DOHH2 (cell line): ENCODE results near the gene C16orf90.

Source experiments
- EZH2phosphoT487 ChIP-seq: fragments of 200-600 bp; sonication (generic); IDR thresholded peaks from 2 replicates; pipeline ENCODE4 v1.6.1; 2017; ENCODE audit warnings: borderline replicate concordance, mild to moderate bottlenecking, antibody characterized with exemption, low read length, moderate library complexity, mixed read lengths
- TF ChIP-seq, protein P1 (sequence below): fragments of 200-600 bp; sonication (generic); IDR thresholded peaks from one replicate; pipeline ENCODE4 v1.5.1; 2014; ENCODE audit warnings: antibody characterized with exemption, mild to moderate bottlenecking, low read depth, low read length; ENCODE audit not compliant: poor library complexity, severe bottlenecking

- TF ChIP-seq, protein P1, sequence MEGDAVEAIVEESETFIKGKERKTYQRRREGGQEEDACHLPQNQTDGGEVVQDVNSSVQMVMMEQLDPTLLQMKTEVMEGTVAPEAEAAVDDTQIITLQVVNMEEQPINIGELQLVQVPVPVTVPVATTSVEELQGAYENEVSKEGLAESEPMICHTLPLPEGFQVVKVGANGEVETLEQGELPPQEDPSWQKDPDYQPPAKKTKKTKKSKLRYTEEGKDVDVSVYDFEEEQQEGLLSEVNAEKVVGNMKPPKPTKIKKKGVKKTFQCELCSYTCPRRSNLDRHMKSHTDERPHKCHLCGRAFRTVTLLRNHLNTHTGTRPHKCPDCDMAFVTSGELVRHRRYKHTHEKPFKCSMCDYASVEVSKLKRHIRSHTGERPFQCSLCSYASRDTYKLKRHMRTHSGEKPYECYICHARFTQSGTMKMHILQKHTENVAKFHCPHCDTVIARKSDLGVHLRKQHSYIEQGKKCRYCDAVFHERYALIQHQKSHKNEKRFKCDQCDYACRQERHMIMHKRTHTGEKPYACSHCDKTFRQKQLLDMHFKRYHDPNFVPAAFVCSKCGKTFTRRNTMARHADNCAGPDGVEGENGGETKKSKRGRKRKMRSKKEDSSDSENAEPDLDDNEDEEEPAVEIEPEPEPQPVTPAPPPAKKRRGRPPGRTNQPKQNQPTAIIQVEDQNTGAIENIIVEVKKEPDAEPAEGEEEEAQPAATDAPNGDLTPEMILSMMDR: no peak
- TF ChIP-seq EZH2phosphoT487: no peak
Observed at GRCh38 chr16:3472878-3473595, 22.3 kb downstream of the C16orf90 start.
